ENCODE measurements around the gene REG1B.
"Not testable (repeated sequence)": the region's sequence is repeated elsewhere in the genome, so short reads cannot be mapped to it uniquely, and the experiment has no call there.

The REG1B gene

DNA sequence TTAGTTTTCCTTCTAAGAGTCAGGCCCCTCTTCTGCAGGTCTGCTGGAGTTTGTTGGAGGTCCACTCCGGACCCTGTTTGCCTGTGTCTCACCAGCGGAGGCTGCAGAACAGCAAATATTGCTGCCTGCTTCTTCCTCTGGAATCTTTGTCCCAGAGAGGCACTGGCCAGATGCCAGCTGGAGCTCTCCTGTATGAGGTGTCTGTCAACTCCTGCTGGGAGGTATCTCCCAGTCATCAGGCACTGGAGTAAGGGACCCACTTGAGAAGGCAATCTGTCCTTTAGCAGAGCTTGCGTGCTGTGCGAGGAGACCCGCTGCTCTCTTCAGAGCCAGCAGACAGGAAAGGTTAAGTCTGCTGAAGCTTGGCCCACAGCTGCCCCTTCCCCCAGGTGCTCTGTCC lies 4.8 kb downstream of the REG1B start:
- no peaks in the 10 kb centered on the region for H3K9me2 ChIP-seq (replicated peaks; ENCODE audit: insufficient read depth, low read length)
- no peaks in the 10 kb centered on the region for H3K79me2 ChIP-seq (ENCODE audit: low read length)
- no peak overlapping the region for H3K4me3 ChIP-seq (ENCODE audit: low read length)
- no peak overlapping the region for H3K4me2 ChIP-seq (ENCODE audit: low read depth, low read length)
- no peaks in the 10 kb centered on the region for H3F3A ChIP-seq (ENCODE audit: insufficient read depth, low read length)
- no peaks in the 10 kb centered on the region for H3K9me3 ChIP-seq (replicated peaks; ENCODE audit: insufficient read depth, low read length)
- TF ChIP-seq, protein P1, sequence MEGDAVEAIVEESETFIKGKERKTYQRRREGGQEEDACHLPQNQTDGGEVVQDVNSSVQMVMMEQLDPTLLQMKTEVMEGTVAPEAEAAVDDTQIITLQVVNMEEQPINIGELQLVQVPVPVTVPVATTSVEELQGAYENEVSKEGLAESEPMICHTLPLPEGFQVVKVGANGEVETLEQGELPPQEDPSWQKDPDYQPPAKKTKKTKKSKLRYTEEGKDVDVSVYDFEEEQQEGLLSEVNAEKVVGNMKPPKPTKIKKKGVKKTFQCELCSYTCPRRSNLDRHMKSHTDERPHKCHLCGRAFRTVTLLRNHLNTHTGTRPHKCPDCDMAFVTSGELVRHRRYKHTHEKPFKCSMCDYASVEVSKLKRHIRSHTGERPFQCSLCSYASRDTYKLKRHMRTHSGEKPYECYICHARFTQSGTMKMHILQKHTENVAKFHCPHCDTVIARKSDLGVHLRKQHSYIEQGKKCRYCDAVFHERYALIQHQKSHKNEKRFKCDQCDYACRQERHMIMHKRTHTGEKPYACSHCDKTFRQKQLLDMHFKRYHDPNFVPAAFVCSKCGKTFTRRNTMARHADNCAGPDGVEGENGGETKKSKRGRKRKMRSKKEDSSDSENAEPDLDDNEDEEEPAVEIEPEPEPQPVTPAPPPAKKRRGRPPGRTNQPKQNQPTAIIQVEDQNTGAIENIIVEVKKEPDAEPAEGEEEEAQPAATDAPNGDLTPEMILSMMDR (IDR thresholded peaks at IDR 0.05; ENCODE audit: low read length), result no peak
- TF ChIP-seq EZH2phosphoT487 (IDR thresholded peaks at IDR 0.05; ENCODE audit: low read length), result no peak
- TF ChIP-seq EZH2 (optimal IDR thresholded peaks at IDR 0.05; ENCODE audit: low read depth, low read length), result no peak
- no peaks in the 10 kb centered on the region for H4K20me1 ChIP-seq (ENCODE audit: insufficient read depth, low read length)
- H2AFZ ChIP-seq (ENCODE audit: low read length), result no peak overlapping the region
- no peaks in the 10 kb centered on the region for H3K4me1 ChIP-seq (ENCODE audit: low read length)
- H3K36me3 ChIP-seq (replicated peaks; ENCODE audit: insufficient read depth, low read length), result no peaks in the 10 kb centered on the region
- no peak for DNase-seq
- H3K27me3 ChIP-seq (replicated peaks; ENCODE audit: insufficient read depth, low read length), result no peaks in the 10 kb centered on the region
- no peak overlapping the region for H3K9ac ChIP-seq (ENCODE audit: low read length)
- no peak overlapping the region for H3K27ac ChIP-seq (ENCODE audit: low read length)

DNA sequence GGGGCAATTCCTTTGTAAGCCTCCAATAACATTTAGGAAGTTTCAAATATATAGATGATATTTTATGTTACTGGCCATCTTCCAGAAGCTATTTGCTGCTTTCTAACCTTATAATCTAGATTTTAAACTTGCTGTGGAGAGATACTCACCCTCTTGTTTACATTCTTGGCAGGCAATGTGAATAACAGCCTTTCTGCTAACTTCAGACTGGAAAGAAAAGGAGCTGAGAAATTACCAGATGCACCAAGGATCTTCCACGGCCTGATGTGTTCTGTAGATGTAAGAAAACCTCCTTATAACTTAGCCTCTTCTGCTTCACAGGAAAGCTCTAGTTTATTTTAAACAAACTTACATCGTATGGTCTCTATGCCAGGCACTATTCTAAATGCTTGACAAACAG lies 16.7 kb downstream of the REG1B start:
- no peak for DNase-seq
- Histone ChIP-seq H3K27me3 (replicated peaks; ENCODE audit: insufficient read depth, low read length) (no peaks in the 10 kb centered on the region), H3K27ac (ENCODE audit: low read length) (no peak overlapping the region), H3K9me3 (replicated peaks; ENCODE audit: insufficient read depth, low read length) (no peaks in the 10 kb centered on the region), H3K4me3 (ENCODE audit: low read length) (no peak overlapping the region), H3K79me2 (ENCODE audit: low read length) (no peaks in the 10 kb centered on the region), H3K36me3 (replicated peaks; ENCODE audit: insufficient read depth, low read length) (no peaks in the 10 kb centered on the region), H4K20me1 (ENCODE audit: insufficient read depth, low read length) (no peaks in the 10 kb centered on the region), H3K9ac (ENCODE audit: low read length) (no peak overlapping the region), H2AFZ (ENCODE audit: low read length) (no peak overlapping the region), H3K4me1 (ENCODE audit: low read length) (no peaks in the 10 kb centered on the region), H3K4me2 (ENCODE audit: low read depth, low read length) (no peak overlapping the region), H3F3A (ENCODE audit: insufficient read depth, low read length) (no peaks in the 10 kb centered on the region), H3K9me2 (replicated peaks; ENCODE audit: insufficient read depth, low read length) (no peaks in the 10 kb centered on the region)
- no peak for TF ChIP-seq EZH2phosphoT487 (IDR thresholded peaks at IDR 0.05; ENCODE audit: low read length)
- TF ChIP-seq, protein P1 (IDR thresholded peaks at IDR 0.05; ENCODE audit: low read length), result no peak
- TF ChIP-seq EZH2 (optimal IDR thresholded peaks at IDR 0.05; ENCODE audit: low read depth, low read length), result no peak

DNA sequence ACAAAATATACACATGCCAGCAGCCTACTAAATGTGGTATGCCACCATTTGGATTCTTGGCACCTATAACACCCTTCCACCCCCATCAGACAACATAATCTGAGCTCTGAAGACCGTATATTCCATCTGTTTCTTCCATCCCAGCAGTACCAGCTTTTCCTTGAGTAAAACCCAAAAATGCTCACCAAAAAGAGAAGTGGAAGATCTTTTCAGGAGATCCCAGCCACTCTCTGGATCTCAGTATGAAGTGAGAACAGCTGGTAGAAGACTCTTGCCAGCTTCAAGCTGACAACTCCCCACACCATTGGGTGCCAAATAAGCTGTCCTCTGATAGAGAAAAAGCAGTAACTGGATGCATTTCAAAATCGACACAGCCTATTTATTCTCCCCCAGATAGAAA lies 22.6 kb downstream of the REG1B start:
- Histone ChIP-seq H3K27ac (ENCODE audit: low read length) (no peak overlapping the region), H3K4me1 (ENCODE audit: low read length) (no peaks in the 10 kb centered on the region), H3K79me2 (ENCODE audit: low read length) (no peaks in the 10 kb centered on the region), H3F3A (ENCODE audit: insufficient read depth, low read length) (no peaks in the 10 kb centered on the region), H2AFZ (ENCODE audit: low read length) (no peak overlapping the region), H3K9me2 (replicated peaks; ENCODE audit: insufficient read depth, low read length) (no peaks in the 10 kb centered on the region), H3K4me2 (ENCODE audit: low read depth, low read length) (no peak overlapping the region), H3K4me3 (ENCODE audit: low read length) (no peak overlapping the region), H3K27me3 (replicated peaks; ENCODE audit: insufficient read depth, low read length) (no peaks in the 10 kb centered on the region), H4K20me1 (ENCODE audit: insufficient read depth, low read length) (no peaks in the 10 kb centered on the region), H3K9ac (ENCODE audit: low read length) (no peak overlapping the region), H3K9me3 (replicated peaks; ENCODE audit: insufficient read depth, low read length) (no peaks in the 10 kb centered on the region), H3K36me3 (replicated peaks; ENCODE audit: insufficient read depth, low read length) (no peaks in the 10 kb centered on the region)
- DNase-seq, result no peak
- TF ChIP-seq EZH2phosphoT487 (IDR thresholded peaks at IDR 0.05; ENCODE audit: low read length), result no peak
- no peak for TF ChIP-seq EZH2 (optimal IDR thresholded peaks at IDR 0.05; ENCODE audit: low read depth, low read length)
- TF ChIP-seq, protein P1 (IDR thresholded peaks at IDR 0.05; ENCODE audit: low read length), result no peak

DNA sequence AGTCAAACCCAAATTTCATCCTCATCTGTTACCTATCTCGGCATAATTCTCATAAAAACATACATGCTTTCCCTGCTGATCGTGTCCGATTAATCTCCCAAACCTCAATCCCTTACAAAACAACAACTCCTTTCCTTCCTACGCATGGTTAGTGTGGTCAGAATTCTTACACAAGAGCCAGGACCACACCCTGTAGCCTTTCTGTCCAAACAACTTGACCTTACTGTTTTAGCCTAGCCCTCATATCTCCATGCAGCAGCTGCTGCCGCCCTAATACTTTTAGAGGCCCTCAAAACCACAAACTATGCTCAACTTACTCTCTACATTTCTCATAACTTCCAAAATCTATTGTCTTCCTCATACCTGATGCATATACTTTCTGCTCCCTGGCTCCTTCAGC lies 33.0 kb downstream of the REG1B start:
- not testable (repeated sequence) for H3K4me2 ChIP-seq (ENCODE audit: low read depth, low read length); H3K27ac ChIP-seq (ENCODE audit: low read length); H3K4me1 ChIP-seq (ENCODE audit: low read length); H2AFZ ChIP-seq (ENCODE audit: low read length); H3K36me3 ChIP-seq (replicated peaks; ENCODE audit: insufficient read depth, low read length); H3F3A ChIP-seq (ENCODE audit: insufficient read depth, low read length); H3K79me2 ChIP-seq (ENCODE audit: low read length); H3K9me2 ChIP-seq (replicated peaks; ENCODE audit: insufficient read depth, low read length); DNase-seq; H3K27me3 ChIP-seq (replicated peaks; ENCODE audit: insufficient read depth, low read length); H4K20me1 ChIP-seq (ENCODE audit: insufficient read depth, low read length); H3K4me3 ChIP-seq (ENCODE audit: low read length); H3K9ac ChIP-seq (ENCODE audit: low read length); H3K9me3 ChIP-seq (replicated peaks; ENCODE audit: insufficient read depth, low read length)

DNA sequence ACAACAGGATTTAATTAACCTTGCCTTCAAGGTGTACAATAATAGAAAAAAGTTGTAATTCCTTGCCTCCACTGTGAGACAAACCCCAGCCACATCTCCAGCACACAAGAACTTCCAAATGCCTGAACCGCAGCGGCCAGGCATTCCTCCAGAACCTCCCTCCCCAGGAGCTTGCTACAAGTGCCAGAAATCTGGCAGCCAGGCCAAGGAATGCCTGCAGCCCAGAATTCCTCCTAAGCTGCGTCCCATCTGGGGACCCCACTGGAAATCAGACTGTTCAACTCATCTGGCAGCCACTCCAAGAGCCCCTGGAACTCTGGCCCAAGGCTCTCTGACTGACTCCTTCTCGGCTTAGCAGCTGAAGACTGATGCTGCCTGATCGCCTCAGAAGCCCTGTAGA lies 34.3 kb downstream of the REG1B start:
- not testable (repeated sequence) for H2AFZ ChIP-seq (ENCODE audit: low read length); H4K20me1 ChIP-seq (ENCODE audit: insufficient read depth, low read length); H3K4me3 ChIP-seq (ENCODE audit: low read length); H3K27me3 ChIP-seq (replicated peaks; ENCODE audit: insufficient read depth, low read length); H3K36me3 ChIP-seq (replicated peaks; ENCODE audit: insufficient read depth, low read length); H3K9ac ChIP-seq (ENCODE audit: low read length); H3K79me2 ChIP-seq (ENCODE audit: low read length); H3F3A ChIP-seq (ENCODE audit: insufficient read depth, low read length); DNase-seq; H3K9me3 ChIP-seq (replicated peaks; ENCODE audit: insufficient read depth, low read length); H3K27ac ChIP-seq (ENCODE audit: low read length); H3K4me1 ChIP-seq (ENCODE audit: low read length); H3K9me2 ChIP-seq (replicated peaks; ENCODE audit: insufficient read depth, low read length); H3K4me2 ChIP-seq (ENCODE audit: low read depth, low read length)

All from MM.1S (cell line).